K562 (cell line): ENCODE results near the gene MADD. TPM values are rescaled to one million over a fixed set of nuclear protein-coding genes. Genes with fewer than 3 reads are reported as not detected.

Experiments used
- POLR3G ChIP-seq: IDR thresholded peaks from 2 replicates; pipeline ENCODE4 v1.6.1; 2011; ENCODE audit not compliant: insufficient read length, insufficient replicate concordance; ENCODE audit errors: extremely low read depth
- PRPF4 ChIP-seq: fragments of 200-400 bp; formaldehyde crosslinking; IDR thresholded peaks from one replicate; pipeline ENCODE4 v1.6.1; 2017; ENCODE audit warnings: low read length, low read depth, mild to moderate bottlenecking; ENCODE audit not compliant: insufficient read depth, poor library complexity, severe bottlenecking
- TFAM ChIP-seq: fragments of 250-450 bp; sonication (Bioruptor Pico); conservative IDR thresholded peaks from 2 replicates; pipeline ENCODE4 v1.5.0; 2021; ENCODE audit warnings: mild to moderate bottlenecking, moderate library complexity
- ZNF12 ChIP-seq: sonication (generic); formaldehyde crosslinking; IDR thresholded peaks from 2 replicates; pipeline ENCODE4 v1.4.0; 2020; ENCODE audit warnings: mild to moderate bottlenecking, missing genetic modification reagents
- polyA plus RNA-seq, 8 experiments: library from polyadenylated mRNA; depleted of rRNA in 4 of 8; stranded (reverse) in 5 of 8; unstranded in 3 of 8; fragments of >200 nt; fragmentation: Nextera tagmentation in 2 of 8; fragmentation: Illumina TruSeq in 1 of 8; extraction: Ambion mirVana in 2 of 8; extraction: Trizol in 1 of 8; gene quantifications; 2 replicates each; pipeline versions ENCODE4 v1.2.1 to v1.2.3, GENCODE V29; 2011 to 2014; ENCODE audit warnings: inconsistent platforms in 1 of 8, missing spikeins in 1 of 8
- total RNA-seq, 7 experiments: library from RNA; depleted of rRNA in 6 of 7; stranded (reverse); fragments of >200 nt in 6 of 7; fragmentation: Illumina TruSeq in 2 of 7; extraction: Trizol in 2 of 7; gene quantifications; 2 replicates each; pipeline versions ENCODE4 v1.2.1 to v1.2.3, GENCODE V29; 2011 to 2021; ENCODE audit warnings: low replicate concordance in 1 of 7
- TF ChIP-seq, protein P1 (sequence below), 2 experiments: fragments of 200-800 bp in 1 of 2; sonication (Bioruptor generic) in 1 of 2; sonication (generic) in 1 of 2; formaldehyde crosslinking in 1 of 2; IDR thresholded peaks in 1 of 2; conservative IDR thresholded peaks in 1 of 2; 2 replicates each; pipeline versions ENCODE4 v1.5.0 to v1.6.1; 2016 to 2020; ENCODE audit warnings: missing compliant biosample characterization in 1 of 2, missing genetic modification characterization in 1 of 2, missing genetic modification reagents in 1 of 2
- TF ChIP-seq, protein P2 (sequence below), 2 experiments: fragments of 450-650 bp; conservative IDR thresholded peaks; 2 replicates each; pipeline ENCODE4 v1.6.1; 2017; ENCODE audit warnings: mild to moderate bottlenecking in 2 of 2, moderate library complexity in 2 of 2
- TF ChIP-seq, protein P3 (sequence below): fragments of 250-450 bp; sonication (Bioruptor Pico); IDR thresholded peaks from 2 replicates; pipeline ENCODE4 v1.5.0; 2022; ENCODE audit warnings: mild to moderate bottlenecking
- TF ChIP-seq, protein P4 (sequence below): fragments of 450-650 bp; formaldehyde crosslinking; conservative IDR thresholded peaks from 2 replicates; pipeline ENCODE4 v1.4.0; 2022; ENCODE audit warnings: mild to moderate bottlenecking, missing genetic modification characterization
- TF ChIP-seq, protein P5 (sequence below), 2 experiments: fragments of 450-650 bp; formaldehyde crosslinking in 1 of 2; IDR thresholded peaks; 2 replicates each; pipeline versions ENCODE4 v1.4.0 to v1.6.1; 2014 to 2020; ENCODE audit warnings: mild to moderate bottlenecking in 2 of 2, borderline replicate concordance in 1 of 2, low read depth in 1 of 2

MADD gene
- total and polyA plus RNA-seq, 9 of the 15 experiments (the other 6 are each of a cell fraction or from before 2014, with no cell fraction given), result 0.68 to 57.6 (median 33.6) TPM

DNA sequence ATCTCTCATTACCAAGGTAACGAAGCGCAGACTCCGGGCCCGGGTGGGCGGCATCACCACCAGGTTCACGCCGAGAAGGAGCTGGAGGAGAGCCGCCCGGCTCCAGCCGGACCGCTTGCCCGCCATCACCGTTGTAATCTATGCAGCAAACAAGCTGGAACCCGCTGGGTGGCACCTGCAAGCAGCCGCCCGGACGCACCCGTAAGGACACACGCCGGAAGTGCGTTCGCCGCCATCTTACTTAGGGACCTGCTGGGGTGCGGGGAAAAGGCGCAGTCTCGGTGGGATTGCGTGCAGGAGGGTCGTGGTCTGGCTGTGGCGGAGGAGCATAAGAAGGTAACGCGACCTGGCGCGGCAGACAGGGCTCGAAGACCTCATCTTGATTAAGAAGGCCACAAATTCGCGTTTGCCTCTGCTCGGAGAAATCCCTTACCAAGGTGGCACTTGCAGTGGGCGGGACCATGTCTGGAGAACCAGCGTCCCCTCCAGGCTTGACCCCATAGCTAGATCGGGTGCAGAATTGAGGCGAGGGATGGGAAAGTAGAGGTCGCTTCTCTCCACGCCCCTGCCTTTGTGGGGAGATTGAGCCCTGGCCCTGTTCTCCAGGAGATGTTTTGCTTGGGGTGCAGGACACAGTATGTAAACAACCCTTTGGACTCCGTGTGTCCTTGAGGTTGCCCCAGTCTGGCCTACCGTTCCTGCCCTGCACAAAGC is 21.1 kb upstream of the MADD start, which contains the start of gene ACP2 (continued):
- TF ChIP-seq, protein P1, sequence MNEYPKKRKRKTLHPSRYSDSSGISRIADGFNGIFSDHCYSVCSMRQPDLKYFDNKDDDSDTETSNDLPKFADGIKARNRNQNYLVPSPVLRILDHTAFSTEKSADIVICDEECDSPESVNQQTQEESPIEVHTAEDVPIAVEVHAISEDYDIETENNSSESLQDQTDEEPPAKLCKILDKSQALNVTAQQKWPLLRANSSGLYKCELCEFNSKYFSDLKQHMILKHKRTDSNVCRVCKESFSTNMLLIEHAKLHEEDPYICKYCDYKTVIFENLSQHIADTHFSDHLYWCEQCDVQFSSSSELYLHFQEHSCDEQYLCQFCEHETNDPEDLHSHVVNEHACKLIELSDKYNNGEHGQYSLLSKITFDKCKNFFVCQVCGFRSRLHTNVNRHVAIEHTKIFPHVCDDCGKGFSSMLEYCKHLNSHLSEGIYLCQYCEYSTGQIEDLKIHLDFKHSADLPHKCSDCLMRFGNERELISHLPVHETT (CRISPR knock-in tag; conservative IDR thresholded peaks at IDR 0.05 in 1 of 2, IDR thresholded peaks at IDR 0.05 in 1 of 2), result peak in 1 of 2 experiments; percentile 73; a peak in 2 of 4 replicates
- no peak for TF ChIP-seq POLR3G
- no peak for TF ChIP-seq TFAM (CRISPR knock-in tag)
- no peak for TF ChIP-seq PRPF4
- TF ChIP-seq, protein P2, sequence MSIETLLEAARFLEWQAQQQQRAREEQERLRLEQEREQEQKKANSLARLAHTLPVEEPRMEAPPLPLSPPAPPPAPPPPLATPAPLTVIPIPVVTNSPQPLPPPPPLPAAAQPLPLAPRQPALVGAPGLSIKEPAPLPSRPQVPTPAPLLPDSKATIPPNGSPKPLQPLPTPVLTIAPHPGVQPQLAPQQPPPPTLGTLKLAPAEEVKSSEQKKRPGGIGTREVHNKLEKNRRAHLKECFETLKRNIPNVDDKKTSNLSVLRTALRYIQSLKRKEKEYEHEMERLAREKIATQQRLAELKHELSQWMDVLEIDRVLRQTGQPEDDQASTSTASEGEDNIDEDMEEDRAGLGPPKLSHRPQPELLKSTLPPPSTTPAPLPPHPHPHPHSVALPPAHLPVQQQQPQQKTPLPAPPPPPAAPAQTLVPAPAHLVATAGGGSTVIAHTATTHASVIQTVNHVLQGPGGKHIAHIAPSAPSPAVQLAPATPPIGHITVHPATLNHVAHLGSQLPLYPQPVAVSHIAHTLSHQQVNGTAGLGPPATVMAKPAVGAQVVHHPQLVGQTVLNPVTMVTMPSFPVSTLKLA (conservative IDR thresholded peaks at IDR 0.05), result peak; percentile 74 to 87
- TF ChIP-seq ZNF12, result no peak
- TF ChIP-seq, protein P3, sequence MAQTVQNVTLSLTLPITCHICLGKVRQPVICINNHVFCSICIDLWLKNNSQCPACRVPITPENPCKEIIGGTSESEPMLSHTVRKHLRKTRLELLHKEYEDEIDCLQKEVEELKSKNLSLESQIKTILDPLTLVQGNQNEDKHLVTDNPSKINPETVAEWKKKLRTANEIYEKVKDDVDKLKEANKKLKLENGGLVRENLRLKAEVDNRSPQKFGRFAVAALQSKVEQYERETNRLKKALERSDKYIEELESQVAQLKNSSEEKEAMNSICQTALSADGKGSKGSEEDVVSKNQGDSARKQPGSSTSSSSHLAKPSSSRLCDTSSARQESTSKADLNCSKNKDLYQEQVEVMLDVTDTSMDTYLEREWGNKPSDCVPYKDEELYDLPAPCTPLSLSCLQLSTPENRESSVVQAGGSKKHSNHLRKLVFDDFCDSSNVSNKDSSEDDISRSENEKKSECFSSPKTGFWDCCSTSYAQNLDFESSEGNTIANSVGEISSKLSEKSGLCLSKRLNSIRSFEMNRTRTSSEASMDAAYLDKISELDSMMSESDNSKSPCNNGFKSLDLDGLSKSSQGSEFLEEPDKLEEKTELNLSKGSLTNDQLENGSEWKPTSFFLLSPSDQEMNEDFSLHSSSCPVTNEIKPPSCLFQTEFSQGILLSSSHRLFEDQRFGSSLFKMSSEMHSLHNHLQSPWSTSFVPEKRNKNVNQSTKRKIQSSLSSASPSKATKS (CRISPR knock-in tag), result no peak
- TF ChIP-seq, protein P4, sequence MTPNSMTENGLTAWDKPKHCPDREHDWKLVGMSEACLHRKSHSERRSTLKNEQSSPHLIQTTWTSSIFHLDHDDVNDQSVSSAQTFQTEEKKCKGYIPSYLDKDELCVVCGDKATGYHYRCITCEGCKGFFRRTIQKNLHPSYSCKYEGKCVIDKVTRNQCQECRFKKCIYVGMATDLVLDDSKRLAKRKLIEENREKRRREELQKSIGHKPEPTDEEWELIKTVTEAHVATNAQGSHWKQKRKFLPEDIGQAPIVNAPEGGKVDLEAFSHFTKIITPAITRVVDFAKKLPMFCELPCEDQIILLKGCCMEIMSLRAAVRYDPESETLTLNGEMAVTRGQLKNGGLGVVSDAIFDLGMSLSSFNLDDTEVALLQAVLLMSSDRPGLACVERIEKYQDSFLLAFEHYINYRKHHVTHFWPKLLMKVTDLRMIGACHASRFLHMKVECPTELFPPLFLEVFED (CRISPR knock-in tag), result no peak; the same call in 1 of the 2 replicates
- TF ChIP-seq, protein P5, sequence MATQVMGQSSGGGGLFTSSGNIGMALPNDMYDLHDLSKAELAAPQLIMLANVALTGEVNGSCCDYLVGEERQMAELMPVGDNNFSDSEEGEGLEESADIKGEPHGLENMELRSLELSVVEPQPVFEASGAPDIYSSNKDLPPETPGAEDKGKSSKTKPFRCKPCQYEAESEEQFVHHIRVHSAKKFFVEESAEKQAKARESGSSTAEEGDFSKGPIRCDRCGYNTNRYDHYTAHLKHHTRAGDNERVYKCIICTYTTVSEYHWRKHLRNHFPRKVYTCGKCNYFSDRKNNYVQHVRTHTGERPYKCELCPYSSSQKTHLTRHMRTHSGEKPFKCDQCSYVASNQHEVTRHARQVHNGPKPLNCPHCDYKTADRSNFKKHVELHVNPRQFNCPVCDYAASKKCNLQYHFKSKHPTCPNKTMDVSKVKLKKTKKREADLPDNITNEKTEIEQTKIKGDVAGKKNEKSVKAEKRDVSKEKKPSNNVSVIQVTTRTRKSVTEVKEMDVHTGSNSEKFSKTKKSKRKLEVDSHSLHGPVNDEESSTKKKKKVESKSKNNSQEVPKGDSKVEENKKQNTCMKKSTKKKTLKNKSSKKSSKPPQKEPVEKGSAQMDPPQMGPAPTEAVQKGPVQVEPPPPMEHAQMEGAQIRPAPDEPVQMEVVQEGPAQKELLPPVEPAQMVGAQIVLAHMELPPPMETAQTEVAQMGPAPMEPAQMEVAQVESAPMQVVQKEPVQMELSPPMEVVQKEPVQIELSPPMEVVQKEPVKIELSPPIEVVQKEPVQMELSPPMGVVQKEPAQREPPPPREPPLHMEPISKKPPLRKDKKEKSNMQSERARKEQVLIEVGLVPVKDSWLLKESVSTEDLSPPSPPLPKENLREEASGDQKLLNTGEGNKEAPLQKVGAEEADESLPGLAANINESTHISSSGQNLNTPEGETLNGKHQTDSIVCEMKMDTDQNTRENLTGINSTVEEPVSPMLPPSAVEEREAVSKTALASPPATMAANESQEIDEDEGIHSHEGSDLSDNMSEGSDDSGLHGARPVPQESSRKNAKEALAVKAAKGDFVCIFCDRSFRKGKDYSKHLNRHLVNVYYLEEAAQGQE (IDR thresholded peaks at IDR 0.05; ENCODE audit: borderline replicate concordance), result peak; percentile 62
- TF ChIP-seq, protein P5 (CRISPR knock-in tag; IDR thresholded peaks at IDR 0.05; ENCODE audit: low read depth), result no peak; the same call in 1 of the 2 replicates
